GM18867 (cell line): Measurements from ENCODE around the gene SLC34A1.
A peak's percentile ranks its signal among the peaks of the same experiment; 100 is the strongest.
"Not testable (repeated sequence)": the region's sequence is repeated elsewhere in the genome, so short reads cannot be mapped to it uniquely, and the experiment has no call there.

Experiments
- ATAC-seq: cut with Tn5 transposase; IDR thresholded peaks from one replicate; pipeline ENCODE4 v1.9.1; 2021; ENCODE audit warnings: mild to moderate bottlenecking, moderate library complexity; ENCODE audit not compliant: unreplicated experiment

Gene SLC34A1

GRCh38 chr5:177355162-177355867 is 28.9 kb upstream of the SLC34A1 start:
- no peak for ATAC-seq

- ATAC-seq: no peak
These were observed 28.4 kb upstream of the SLC34A1 start for GRCh38 chr5:177355868-177356168.

GRCh38 chr5:177356746-177357145 is 27.5 kb upstream of the SLC34A1 start:
- no peak for ATAC-seq

GRCh38 chr5:177357146-177357458 is 27.1 kb upstream of the SLC34A1 start:
- ATAC-seq: no peak

GRCh38 chr5:177357459-177358351 is 26.5 kb upstream of the SLC34A1 start, which contains the start of gene RGS14:
Gene RGS14 (plus strand): TSS chr5:177357924. CDS start chr5:177358025, 101 bp downstream.
- peak; percentile 87 for ATAC-seq

- no peak for ATAC-seq
These were observed 25.8 kb upstream of the SLC34A1 start for GRCh38 chr5:177358370-177358819.

GRCh38 chr5:177359451-177359851 is 24.8 kb upstream of the SLC34A1 start:
- no peak for ATAC-seq

- no peak for ATAC-seq
These were observed 24.4 kb upstream of the SLC34A1 start for GRCh38 chr5:177359860-177360259.

- ATAC-seq: not testable (repeated sequence)
These were observed 23.5 kb upstream of the SLC34A1 start for GRCh38 chr5:177360740-177361139.

- no peak for ATAC-seq
These were observed 22.6 kb upstream of the SLC34A1 start for GRCh38 chr5:177361418-177362291.

- ATAC-seq: no peak
These were observed 22.0 kb upstream of the SLC34A1 start for GRCh38 chr5:177362292-177362609.

- peak; percentile 53 for ATAC-seq
These were observed 21.4 kb upstream of the SLC34A1 start for GRCh38 chr5:177362610-177363507.

- ATAC-seq: no peak
These were observed 20.7 kb upstream of the SLC34A1 start for GRCh38 chr5:177363565-177363964.

- no peak for ATAC-seq
These were observed 19.9 kb upstream of the SLC34A1 start for GRCh38 chr5:177364159-177364962.

- ATAC-seq: no peak
These were observed 18.2 kb upstream of the SLC34A1 start for GRCh38 chr5:177365845-177366527.

GRCh38 chr5:177366528-177367322 is 17.5 kb upstream of the SLC34A1 start:
- ATAC-seq: no peak

GRCh38 chr5:177367323-177367848 is 16.8 kb upstream of the SLC34A1 start:
- ATAC-seq: no peak
